HG03045 (cell line): ENCODE results near the gene SRGAP1.

Experiments
- ATAC-seq: cut with Tn5 transposase; IDR thresholded peaks from one replicate; pipeline ENCODE4 v1.9.1; 2021; ENCODE audit warnings: mild to moderate bottlenecking, moderate library complexity; ENCODE audit not compliant: unreplicated experiment

The SRGAP1 gene

GRCh38 chr12:63963868-63964267, 119.4 kb downstream of the SRGAP1 start:
- no peak for ATAC-seq

DNA sequence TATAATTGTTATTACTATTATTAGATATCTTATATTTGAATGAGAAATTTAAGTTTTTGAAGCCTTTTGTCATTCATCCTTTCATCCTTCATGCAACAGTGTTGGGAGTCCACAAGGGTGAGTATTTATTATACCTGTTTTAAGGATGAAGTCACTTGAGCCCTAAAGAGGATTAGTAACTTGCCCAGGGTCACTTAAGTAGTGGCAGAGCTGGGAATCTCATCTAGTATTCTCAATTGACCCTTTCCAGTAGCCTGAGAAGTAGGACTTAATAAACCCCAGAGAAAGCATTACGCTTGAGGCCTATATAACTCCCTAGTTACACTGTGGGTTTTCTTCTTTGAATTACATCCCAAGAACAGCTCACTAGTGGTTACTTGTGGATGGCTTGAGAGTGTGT, 119.8 kb downstream of the SRGAP1 start:
- no peak for ATAC-seq

DNA sequence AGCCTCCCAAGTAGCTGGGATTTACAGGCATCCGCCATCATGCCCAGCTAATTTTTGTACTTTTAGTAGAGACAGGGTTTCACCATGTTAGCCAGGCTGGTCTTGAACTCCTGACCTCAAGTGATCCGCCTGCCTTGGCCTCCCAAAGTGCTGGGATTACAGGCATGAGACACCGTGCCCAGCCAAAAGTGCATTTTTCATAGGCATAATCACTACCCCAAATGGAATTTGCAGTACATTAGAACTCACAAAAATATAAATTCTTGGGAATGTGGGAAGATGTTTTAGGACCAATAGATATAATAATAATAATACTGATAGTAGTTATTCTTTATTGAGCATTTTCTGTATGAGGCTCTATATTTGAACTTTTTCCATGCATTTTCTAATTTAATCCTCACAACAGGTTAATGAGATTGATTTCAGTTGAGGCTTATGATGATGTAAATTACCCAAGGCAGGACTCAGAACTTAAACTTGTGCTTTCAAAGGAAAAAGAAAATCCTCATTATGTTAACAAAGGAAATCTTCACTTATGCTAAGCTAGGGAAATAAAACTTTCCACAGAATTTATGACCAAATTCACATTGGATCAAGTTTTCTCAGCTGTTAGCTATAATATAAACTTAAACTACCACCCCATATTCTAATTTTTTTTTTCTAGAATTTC, 121.6 kb downstream of the SRGAP1 start:
- no peak for ATAC-seq

- ATAC-seq, result no peak
These were observed 122.1 kb downstream of the SRGAP1 start for GRCh38 chr12:63966606-63966975.

- ATAC-seq, result no peak
These were observed 123.1 kb downstream of the SRGAP1 start for GRCh38 chr12:63967358-63968145.

DNA sequence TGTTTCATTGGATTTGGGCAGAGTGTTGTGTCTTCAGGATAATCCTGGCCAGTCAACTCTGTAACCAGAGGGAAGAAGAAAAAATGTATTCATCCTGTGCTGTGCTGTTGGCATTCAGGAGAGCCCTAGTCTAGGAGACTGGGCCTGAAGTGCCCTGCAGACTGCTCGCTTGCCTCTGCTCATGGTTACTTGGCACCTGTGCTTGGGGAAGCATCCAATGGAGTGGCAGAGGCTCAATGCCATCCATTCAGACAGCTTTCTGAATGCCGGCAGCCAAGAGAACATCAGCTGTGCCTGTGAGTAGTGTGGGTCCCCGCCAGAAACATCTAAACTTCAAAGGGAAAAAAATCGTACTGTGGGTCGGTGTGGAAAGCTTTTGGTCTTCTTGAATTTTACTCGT, 124.2 kb downstream of the SRGAP1 start:
- no peak for ATAC-seq

DNA sequence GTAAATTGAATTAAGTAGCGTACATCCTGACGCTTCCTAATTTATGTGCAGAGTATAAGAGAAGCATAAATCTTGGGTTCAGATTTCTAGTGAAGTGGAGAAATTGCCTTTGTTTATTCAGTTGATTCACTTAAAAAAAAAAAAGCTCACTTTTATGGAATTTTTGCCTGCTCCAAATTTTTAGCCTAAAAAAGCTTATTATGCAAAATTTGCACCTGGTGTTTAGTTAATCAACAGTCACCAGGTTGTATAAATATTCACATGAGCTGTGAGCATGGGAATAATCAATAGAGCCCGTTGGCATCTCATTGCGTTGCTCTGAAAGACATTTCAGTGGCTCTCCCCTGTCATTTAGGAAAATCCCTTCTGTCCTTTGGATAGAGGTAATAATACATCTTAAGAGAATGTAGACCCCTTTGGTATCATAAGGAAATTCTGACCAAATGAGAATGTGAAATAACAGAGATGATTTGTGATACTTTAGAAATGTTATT, 132.4 kb downstream of the SRGAP1 start:
- ATAC-seq, result no peak

- no peak for ATAC-seq
These were observed 132.9 kb downstream of the SRGAP1 start for GRCh38 chr12:63977441-63977840.

DNA sequence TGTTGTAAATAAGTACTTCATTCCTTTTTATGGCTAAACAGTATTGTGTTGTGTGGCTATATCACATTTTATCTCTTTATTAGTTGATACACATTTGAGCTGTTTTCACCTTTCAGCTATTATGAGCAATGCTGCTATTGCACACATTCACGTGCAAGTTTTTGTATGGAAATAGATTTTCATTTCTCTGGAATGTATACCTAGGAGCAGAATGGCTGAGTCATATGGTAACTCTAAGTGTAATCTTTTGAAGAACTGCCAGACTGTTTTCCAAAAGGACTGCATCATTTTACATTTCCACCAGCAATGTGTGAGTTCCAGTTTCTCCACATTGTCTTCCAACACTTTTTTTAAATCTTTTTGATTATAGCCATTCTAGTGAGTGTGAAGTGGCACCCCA, 134.0 kb downstream of the SRGAP1 start:
- ATAC-seq, result no peak

DNA sequence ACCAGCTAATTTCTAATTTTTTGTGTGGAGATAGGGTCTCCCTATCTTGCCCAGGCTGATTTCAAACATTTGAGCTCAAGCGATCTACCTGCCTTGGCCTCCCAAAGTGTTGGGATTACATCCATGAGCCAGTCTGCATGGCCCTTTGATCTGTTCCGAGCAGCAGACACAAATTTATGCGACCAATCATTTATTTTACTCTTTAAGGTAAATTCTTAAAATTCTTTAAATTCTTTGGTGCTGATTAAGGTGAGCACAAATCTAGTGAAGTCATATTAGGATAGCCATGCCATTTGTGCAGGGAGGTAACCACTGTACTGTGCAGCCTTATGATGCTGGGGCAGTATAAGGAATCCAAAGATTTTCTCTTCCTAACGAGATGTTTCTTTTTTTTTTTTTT, 135.7 kb downstream of the SRGAP1 start:
- ATAC-seq, result no peak

- no peak for ATAC-seq
These were observed 136.8 kb downstream of the SRGAP1 start for GRCh38 chr12:63981343-63981742.

DNA sequence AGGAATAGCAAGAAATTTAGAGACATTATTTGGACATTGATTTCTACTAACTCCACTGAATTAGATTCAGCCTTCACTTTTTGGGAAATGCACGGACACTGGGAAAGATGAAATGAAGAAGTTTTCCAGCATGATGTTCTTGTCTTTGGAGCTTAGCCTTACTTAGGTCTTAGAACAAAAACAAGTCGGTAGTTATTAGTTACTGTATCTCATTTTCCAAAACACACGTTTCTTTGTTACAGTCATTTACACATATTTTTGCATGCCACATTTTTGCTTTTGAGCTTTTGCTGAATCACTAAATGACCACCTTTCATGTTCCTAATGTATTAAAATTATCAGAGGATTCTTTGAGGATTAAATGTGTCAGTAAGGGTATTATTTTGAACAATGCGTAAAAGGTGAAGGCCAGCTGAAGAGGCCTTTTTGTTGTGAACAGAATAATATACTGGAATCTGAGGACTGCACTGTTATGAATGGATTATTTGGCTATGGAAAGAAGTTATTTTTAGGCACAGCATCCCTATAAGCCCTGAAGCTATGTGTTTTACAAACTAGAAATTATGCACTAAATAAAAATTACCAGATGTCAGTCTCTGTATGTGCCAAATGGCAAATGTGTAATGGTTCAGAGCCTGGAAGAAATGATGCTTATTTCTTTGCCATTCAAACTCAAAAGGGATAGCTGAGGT, 138.2 kb downstream of the SRGAP1 start:
- no peak for ATAC-seq

DNA sequence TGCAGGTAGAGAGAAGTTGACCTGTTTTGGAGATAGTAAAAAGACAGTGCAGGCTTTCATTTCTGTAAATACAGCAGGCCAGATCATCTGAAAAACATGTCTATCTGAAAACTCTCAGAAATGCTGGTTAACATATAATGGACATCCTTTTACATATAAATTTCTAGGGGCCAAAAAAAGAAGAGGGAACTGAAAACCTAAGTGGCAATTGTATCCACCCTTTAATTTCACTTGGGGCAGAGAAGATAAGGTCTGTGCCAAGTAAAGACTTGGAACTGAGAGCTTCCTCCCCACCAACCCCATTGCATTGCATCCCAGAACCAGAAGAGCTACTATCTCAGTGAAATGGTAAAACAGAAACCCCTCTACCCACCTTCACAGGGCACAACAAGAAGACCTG, 141.0 kb downstream of the SRGAP1 start:
- no peak for ATAC-seq

DNA sequence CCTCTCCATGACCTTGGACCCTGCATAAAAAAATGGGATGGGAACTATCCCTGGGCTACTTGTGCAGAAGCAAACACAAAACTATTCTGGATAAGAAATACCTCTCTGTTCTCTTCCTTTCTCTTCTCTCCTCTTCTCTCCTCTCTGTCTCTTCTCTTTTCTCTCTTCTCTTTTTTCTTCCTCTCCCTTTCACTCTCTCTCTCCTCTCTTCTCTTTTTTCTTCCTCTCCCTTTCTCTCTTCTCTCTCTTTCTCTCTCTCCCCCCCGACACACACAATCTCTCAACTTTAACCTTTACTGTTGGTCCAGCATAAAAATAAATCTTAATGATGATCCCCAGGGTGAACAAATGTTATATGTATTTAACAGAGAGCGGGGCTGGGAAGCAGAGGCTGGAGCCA, 141.4 kb downstream of the SRGAP1 start:
- ATAC-seq, result no peak

GRCh38 chr12:63989301-63989845, 144.9 kb downstream of the SRGAP1 start:
- ATAC-seq, result no peak

DNA sequence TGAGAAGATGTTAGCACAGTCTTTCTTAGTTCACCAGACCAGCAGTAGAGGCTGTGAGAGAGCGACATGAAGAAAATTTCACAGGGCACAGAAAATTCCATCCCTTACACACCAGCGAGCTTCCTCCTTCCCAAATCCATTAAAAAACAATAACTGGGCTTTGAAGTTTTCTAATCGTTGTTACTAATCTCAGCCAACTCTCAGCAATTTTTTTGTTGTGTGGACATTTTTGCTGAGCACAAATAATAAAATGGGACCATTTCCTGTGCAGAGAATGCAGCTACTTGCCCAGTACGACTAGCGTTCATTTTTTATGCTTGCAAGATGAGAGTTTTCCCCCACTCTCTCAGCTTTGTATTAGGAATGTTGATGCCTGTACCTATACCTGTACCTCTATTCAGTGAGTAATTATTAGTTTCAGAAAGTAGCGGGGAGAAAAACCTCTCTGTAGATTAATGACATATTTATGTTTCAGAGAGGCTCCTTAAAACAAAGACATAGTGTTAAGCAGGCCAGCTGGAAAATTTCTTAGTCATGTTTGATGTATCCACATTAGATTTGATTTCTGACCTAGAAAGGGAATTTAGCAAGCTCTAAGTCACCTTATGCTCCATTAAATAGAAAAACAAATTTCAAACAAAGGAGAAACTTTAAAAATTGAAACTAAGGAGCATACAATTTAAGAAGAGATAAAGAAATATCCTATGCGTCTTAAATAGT, 146.5 kb downstream of the SRGAP1 start:
- ATAC-seq, result no peak

GRCh38 chr12:63994704-63995103, 150.2 kb downstream of the SRGAP1 start:
- ATAC-seq, result no peak

- ATAC-seq, result no peak
These were observed 151.0 kb downstream of the SRGAP1 start for GRCh38 chr12:63995512-63995911.

DNA sequence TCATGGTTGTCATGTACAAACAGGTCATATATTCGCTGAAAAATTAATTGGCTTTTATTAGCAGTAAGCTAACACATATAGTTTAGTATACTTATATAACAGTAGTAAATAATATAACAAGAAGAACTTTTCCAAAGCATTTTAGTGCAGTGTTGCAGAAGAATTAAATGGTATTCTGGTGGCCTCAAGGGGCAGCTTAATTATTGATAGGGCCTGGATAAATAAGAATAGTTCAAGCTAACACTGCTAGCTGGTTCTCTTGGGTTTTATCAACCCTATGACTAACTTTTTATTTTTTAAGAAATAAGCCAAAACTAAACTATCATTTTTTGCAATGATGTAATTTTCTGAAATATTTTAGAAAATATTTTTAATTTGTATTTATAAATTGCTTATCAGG, 152.1 kb downstream of the SRGAP1 start:
- no peak for ATAC-seq

DNA sequence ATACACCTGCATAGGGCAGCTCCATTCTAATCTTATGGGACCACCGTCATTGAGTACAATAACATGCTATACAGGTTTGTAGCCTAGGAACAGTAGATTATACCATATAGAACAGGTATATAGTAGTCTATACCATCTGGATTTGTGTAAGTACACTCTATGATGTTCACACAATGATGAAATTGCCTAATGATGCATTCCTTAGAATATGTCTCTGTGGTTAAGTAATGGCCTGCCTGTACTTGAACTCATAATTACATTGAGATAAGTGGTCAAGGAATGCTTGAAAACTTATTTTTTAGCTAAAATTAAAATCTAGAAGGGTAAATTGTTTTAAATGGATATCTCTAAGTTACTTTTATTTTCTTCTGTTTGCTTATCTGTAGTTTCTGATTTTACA, 152.7 kb downstream of the SRGAP1 start:
- no peak for ATAC-seq

GRCh38 chr12:63998584-63998983, 154.1 kb downstream of the SRGAP1 start:
- no peak for ATAC-seq
